Ovary (tissue), 9 donors: ENCODE data around the gene PCDHGA7. TPM values are rescaled to one million over a fixed set of nuclear protein-coding genes. Genes with fewer than 3 reads are reported as not detected.
A peak's percentile ranks its signal among the peaks of the same experiment; 100 is the strongest.
"Not testable (repeated sequence)": the region's sequence is repeated elsewhere in the genome, so short reads cannot be mapped to it uniquely, and the experiment has no call there.

Source experiments
- DNase-seq, 5 donors: peaks; one replicate each; pipeline ENCODE4 v3.0.0-alpha.2; 2019 to 2020
- H3K27ac ChIP-seq, 2 donors: fragments of 200-600 bp; one replicate each; pipeline versions ENCODE4 v1.5.1 to v1.8.0; 2019 to 2022
- H3K27me3 ChIP-seq: fragments of 200-600 bp; one replicate; pipeline ENCODE4 v1.8.0; 2022
- H3K36me3 ChIP-seq: fragments of 200-600 bp; sonication (generic); one replicate; pipeline ENCODE4 v1.5.1; 2019
- H3K4me1 ChIP-seq: one replicate; pipeline ENCODE4 v1.8.1; 2013; ENCODE audit warnings: mild to moderate bottlenecking, moderate library complexity; ENCODE audit not compliant: insufficient read depth
- H3K4me3 ChIP-seq: fragments of 200-600 bp; sonication (generic); one replicate; pipeline ENCODE4 v1.5.1; 2017
- H3K9me3 ChIP-seq, 2 donors: fragments of 200-600 bp in 1 of 2; sonication (generic) in 1 of 2; one replicate each; pipeline versions ENCODE4 v1.5.1 to v1.8.1; 2013 to 2019; ENCODE audit warnings: mild to moderate bottlenecking in 1 of 2, moderate library complexity in 1 of 2
- EP300 ChIP-seq: sonication (generic); formaldehyde crosslinking; IDR thresholded peaks from one replicate; pipeline ENCODE4 v1.6.1; 2017; ENCODE audit warnings: antibody characterized with exemption
- POLR2A ChIP-seq: fragments of 450-650 bp; IDR thresholded peaks from one replicate; pipeline ENCODE4 v1.6.1; 2017; ENCODE audit warnings: antibody characterized with exemption, mild to moderate bottlenecking, moderate library complexity
- WGBS, 3 donors: extraction: QIAGEN DNeasy Blood & Tissue Kit in 1 of 3; methylation state at CpG; one replicate each; pipeline versions ENCODE4 v1.1.5 to v1.1.7; 2013 to 2017; 5-methylcytosine and 5-hydroxymethylcytosine counted together
- intact Hi-C, 4 donors: fragments of 100-400 bp; cut with DNase I; formaldehyde crosslinking; loops; one replicate each; pipeline versions ENCODE4 v1.11.0 to v1.15.1; 2022 to 2023
- polyA plus RNA-seq, 2 donors: library from polyadenylated mRNA; stranded (reverse); fragments of 200-250 nt in 1 of 2; fragments of 350-450 nt in 1 of 2; fragmentation: Illumina TruSeq in 1 of 2; extraction: RNeasy Lipid Tissue Mini Kit (QIAGEN cat#74804) in 1 of 2; gene quantifications; one replicate each; pipeline ENCODE4 v1.2.3, GENCODE V29; 2013 to 2014
- total RNA-seq, 7 donors: library from RNA; depleted of rRNA in 2 of 7; stranded (reverse); fragments of >200 nt in 2 of 7; fragmentation: NEBNext Ultra II Directional in 3 of 7; extraction: Animal tissue kit (Norgen Biotek cat#: 25700) in 3 of 7; gene quantifications; one replicate each; pipeline versions ENCODE4 v1.1.0 to v1.2.4, GENCODE V29; 2016 to 2023
- TF ChIP-seq, protein P1 (sequence below), 3 donors: fragments of 450-650 bp in 2 of 3; fragments of 200-600 bp in 1 of 3; IDR thresholded peaks; one replicate each; pipeline versions ENCODE4 v1.5.1 to v1.8.0; 2016 to 2022; ENCODE audit warnings: antibody characterized with exemption in 3 of 3, mild to moderate bottlenecking in 1 of 3
- donor health status: DM: no; HTN: no; CAD: no; lungs with moderate emphysema.
- donor health status: DM: no; HTN: no; CAD: no.
- donor health status: Bipolar disorder and iron deficiency.
- donor health status: DM: yes; HTN: yes; CAD: no.
- donor health status: DM: no; HTN: no; CAD: no.
- donor health status: DM: yes; HTN: yes; CAD: no.

The PCDHGA7 gene
- total and polyA plus RNA-seq, 9 donors: 1.3 to 8.6 (median 5.4) TPM

DNA sequence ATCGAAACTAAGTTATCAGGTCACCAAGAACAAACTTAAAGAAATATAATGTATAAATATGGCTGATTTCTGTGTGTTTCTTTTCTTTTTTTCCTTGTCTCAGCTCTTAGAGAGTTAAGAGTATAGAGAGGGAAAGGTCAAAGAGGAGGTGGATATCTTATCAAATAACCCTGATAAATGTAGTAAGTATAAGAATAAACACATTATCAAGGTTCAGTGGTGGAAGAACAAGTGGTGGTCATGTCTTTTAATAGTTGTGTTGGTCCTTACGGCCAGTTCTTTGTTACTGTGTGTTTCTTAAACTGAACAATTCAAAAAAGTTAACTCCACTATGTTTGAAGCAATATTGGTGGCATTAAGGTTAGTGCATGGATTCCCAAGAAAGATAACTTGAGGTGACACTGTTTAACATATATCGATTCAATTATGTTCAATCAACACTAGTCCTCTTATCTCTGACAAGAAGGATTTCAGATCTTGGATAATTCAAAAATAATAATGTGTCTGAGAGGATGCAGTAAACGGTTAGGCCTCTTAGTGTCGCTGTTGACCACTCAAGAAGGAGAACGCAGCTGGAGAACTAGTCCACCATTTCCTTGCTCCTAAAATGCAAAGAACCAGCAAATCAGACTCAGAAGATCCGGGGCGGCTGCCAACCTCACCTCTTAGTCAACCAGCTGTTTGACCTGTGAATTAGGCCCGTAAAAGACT is 39.1 kb upstream of the PCDHGA7 start, which contains the start of gene PCDHGA3:
Gene PCDHGA3, plus strand, starts transcription at position 588 of the 711 bp plus-strand sequence. CDS start 205 bp downstream, outside the sequence.
- TF ChIP-seq, protein P1, sequence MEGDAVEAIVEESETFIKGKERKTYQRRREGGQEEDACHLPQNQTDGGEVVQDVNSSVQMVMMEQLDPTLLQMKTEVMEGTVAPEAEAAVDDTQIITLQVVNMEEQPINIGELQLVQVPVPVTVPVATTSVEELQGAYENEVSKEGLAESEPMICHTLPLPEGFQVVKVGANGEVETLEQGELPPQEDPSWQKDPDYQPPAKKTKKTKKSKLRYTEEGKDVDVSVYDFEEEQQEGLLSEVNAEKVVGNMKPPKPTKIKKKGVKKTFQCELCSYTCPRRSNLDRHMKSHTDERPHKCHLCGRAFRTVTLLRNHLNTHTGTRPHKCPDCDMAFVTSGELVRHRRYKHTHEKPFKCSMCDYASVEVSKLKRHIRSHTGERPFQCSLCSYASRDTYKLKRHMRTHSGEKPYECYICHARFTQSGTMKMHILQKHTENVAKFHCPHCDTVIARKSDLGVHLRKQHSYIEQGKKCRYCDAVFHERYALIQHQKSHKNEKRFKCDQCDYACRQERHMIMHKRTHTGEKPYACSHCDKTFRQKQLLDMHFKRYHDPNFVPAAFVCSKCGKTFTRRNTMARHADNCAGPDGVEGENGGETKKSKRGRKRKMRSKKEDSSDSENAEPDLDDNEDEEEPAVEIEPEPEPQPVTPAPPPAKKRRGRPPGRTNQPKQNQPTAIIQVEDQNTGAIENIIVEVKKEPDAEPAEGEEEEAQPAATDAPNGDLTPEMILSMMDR (IDR thresholded peaks at IDR 0.05): no peak
- no peak for TF ChIP-seq EP300
- no peaks in the 10 kb centered on the region for H3K27me3 ChIP-seq
- intact Hi-C loops: no loop called here

DNA sequence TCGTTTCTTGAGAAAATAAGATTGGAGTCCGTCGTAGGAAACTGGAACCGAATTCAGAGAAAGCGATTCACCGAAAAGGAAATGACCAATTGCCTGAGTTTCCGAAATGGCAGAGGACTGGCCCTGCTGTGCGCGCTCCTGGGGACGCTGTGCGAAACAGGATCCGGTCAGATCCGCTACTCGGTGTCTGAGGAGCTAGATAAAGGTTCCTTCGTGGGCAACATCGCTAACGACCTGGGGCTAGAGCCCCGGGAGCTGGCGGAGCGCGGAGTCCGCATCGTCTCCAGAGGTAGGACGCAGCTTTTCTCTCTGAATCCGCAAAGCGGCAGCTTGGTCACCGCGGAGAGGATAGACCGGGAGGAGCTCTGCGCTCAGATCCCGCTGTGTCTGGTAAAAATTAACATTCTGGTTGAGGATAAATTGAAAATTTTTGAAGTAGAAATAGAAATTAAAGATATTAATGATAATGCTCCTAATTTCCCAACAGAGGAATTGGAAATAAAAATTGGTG is 38.5 kb upstream of the PCDHGA7 start:
- no peaks in the 10 kb centered on the region for H3K27me3 ChIP-seq
- no peaks in the 10 kb centered on the region for H3K36me3 ChIP-seq
- H3K4me1 ChIP-seq: no peaks in the 10 kb centered on the region
- H3K27ac ChIP-seq: no peak overlapping the region
- TF ChIP-seq POLR2A (no peak), EP300 (no peak)
- TF ChIP-seq, protein P1 (IDR thresholded peaks at IDR 0.05): no peak
- peak overlapping the region; percentile 8 for H3K4me3 ChIP-seq
- intact Hi-C loops: no loop called here
- no peak for DNase-seq
- peaks cover 14 to 45% of the 10 kb centered on the region in 2 donors for H3K9me3 ChIP-seq
- WGBS, 3 donors: 17 to 27% (median 22%) methylated on average over 31 of the region's 31 CpGs

More for the DNA sequence above, 39.1 kb upstream of the PCDHGA7 start, which contains the start of gene PCDHGA3:
- Histone ChIP-seq H3K4me1 (no peaks in the 10 kb centered on the region), H3K9me3 (peaks cover 16 to 49% of the 10 kb centered on the region in 2 donors), H3K4me3 (peak within 1 kb of the TSS; percentile 8), H3K36me3 (no peaks in the 10 kb centered on the region), H3K27ac (no peak within 1 kb of the TSS)
- no peak for DNase-seq
- WGBS, 3 donors: 23 to 26% (median 24%) methylated on average over 9 of the region's 9 CpGs

DNA sequence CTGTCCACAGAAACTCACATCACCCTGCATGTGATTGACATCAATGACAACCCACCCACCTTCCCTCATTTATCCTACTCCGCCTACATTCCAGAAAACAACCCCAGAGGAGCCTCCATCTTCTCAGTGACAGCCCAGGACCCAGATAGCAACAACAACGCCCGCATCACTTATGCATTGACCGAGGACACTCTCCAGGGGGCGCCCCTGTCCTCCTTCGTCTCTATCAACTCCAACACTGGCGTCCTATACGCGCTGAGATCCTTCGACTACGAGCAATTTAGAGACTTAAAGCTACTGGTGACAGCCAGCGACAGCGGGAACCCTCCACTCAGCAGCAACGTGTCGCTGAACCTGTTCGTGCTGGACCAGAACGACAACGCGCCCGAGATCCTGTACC is 37.2 kb upstream of the PCDHGA7 start:
- Histone ChIP-seq H3K4me3 (no peak overlapping the region), H3K4me1 (no peaks in the 10 kb centered on the region), H3K9me3 (peaks cover 12 to 40% of the 10 kb centered on the region in 2 donors), H3K36me3 (no peaks in the 10 kb centered on the region), H3K27ac (no peak overlapping the region), H3K27me3 (no peaks in the 10 kb centered on the region)
- intact Hi-C loops: no loop called here
- WGBS, 3 donors: 25 to 50% (median 31%) methylated on average over 20 of the region's 20 CpGs
- TF ChIP-seq EP300: no peak
- TF ChIP-seq, protein P1 (IDR thresholded peaks at IDR 0.05): no peak
- no peak for TF ChIP-seq POLR2A
- DNase-seq: no peak

DNA sequence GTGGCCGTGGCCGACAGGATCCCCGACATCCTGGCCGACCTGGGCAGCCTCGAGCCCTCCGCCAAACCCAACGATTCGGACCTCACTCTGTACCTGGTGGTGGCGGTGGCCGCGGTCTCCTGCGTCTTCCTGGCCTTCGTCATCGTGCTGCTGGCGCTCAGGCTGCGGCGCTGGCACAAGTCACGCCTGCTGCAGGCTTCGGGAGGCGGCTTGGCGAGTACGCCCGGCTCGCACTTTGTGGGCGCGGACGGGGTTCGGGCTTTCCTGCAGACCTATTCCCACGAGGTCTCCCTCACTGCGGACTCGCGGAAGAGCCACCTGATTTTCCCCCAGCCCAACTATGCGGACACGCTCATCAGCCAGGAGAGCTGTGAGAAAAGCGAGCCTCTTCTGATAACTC is 36.5 kb upstream of the PCDHGA7 start:
- H3K36me3 ChIP-seq, H3K4me1 ChIP-seq, H3K27ac ChIP-seq, H3K27me3 ChIP-seq, DNase-seq, intact Hi-C loops, H3K4me3 ChIP-seq: not testable (repeated sequence)
- peaks cover 12 to 40% of the 10 kb centered on the region in 2 donors for H3K9me3 ChIP-seq
- WGBS, 3 donors: 40 to 64% (median 43%) methylated on average over 21 to 29 of the region's 35 CpGs
